NCI-H1694 (cell line): Measurements from ENCODE around the gene EPB41.
"Not testable (repeated sequence)": the region's sequence is repeated elsewhere in the genome, so short reads cannot be mapped to it uniquely, and the experiment has no call there.

ENCODE experiments used
- DNase-seq: peaks from one replicate; lab custom pipeline; 2025; lab: John Stamatoyannopoulos, UW

The EPB41 gene

GRCh38 chr1:29133861-29134694 lies 219.7 kb downstream of the EPB41 start:
- no peak for DNase-seq

GRCh38 chr1:29134695-29135028 lies 220.3 kb downstream of the EPB41 start:
- DNase-seq: no peak

- DNase-seq: no peak
Measured at GRCh38 chr1:29136391-29136915, 222.1 kb downstream of the EPB41 start.

- DNase-seq: no peak
Measured at GRCh38 chr1:29142714-29143113, 228.3 kb downstream of the EPB41 start.

- DNase-seq: no peak
Measured at GRCh38 chr1:29144178-29144577, 229.8 kb downstream of the EPB41 start.

GRCh38 chr1:29145739-29146437 lies 231.5 kb downstream of the EPB41 start:
- DNase-seq: no peak

GRCh38 chr1:29148656-29149491 lies 234.5 kb downstream of the EPB41 start:
- no peak for DNase-seq

- not testable (repeated sequence) for DNase-seq
Measured at GRCh38 chr1:29150346-29150745, 236.0 kb downstream of the EPB41 start.

GRCh38 chr1:29152046-29152805 lies 237.9 kb downstream of the EPB41 start:
- DNase-seq: no peak

- DNase-seq: no peak
Measured at GRCh38 chr1:29156543-29157268, 242.3 kb downstream of the EPB41 start.

GRCh38 chr1:29157269-29157601 lies 242.9 kb downstream of the EPB41 start:
- DNase-seq: no peak

GRCh38 chr1:29159773-29160172 lies 245.4 kb downstream of the EPB41 start:
- DNase-seq: no peak

GRCh38 chr1:29162025-29162424 lies 247.7 kb downstream of the EPB41 start:
- no peak for DNase-seq

- no peak for DNase-seq
Measured at GRCh38 chr1:29162476-29163138, 248.2 kb downstream of the EPB41 start.

GRCh38 chr1:29164588-29164987 lies 250.2 kb downstream of the EPB41 start:
- DNase-seq: no peak

- DNase-seq: no peak
Measured at GRCh38 chr1:29166291-29166878, 252.0 kb downstream of the EPB41 start.

- no peak for DNase-seq
Measured at GRCh38 chr1:29167904-29168303, 253.5 kb downstream of the EPB41 start.
